Neural cell (in vitro differentiated cells): ENCODE data around the gene RAI1.

Source experiments
- CTCF ChIP-seq: fragments of 450-650 bp; IDR thresholded peaks from 2 replicates; pipeline ENCODE4 v1.5.1; 2014; ENCODE audit warnings: antibody characterized with exemption, mild to moderate bottlenecking, moderate library complexity; ENCODE audit not compliant: poor library complexity, severe bottlenecking
- EP300 ChIP-seq: fragments of 450-650 bp; conservative IDR thresholded peaks from 2 replicates; pipeline ENCODE4 v1.6.1; 2014; ENCODE audit warnings: antibody characterized with exemption, mild to moderate bottlenecking, moderate library complexity; ENCODE audit not compliant: poor library complexity, severe bottlenecking
- EZH2 ChIP-seq: fragments of 200-600, 300-800 bp; shearing (Covaris generic), sonication (generic); IDR thresholded peaks from 2 replicates; pipeline ENCODE4 v1.6.1; 2014; ENCODE audit warnings: antibody characterized with exemption, low read length, borderline replicate concordance, mild to moderate bottlenecking; ENCODE audit not compliant: insufficient read depth, poor library complexity, severe bottlenecking
- MXI1 ChIP-seq: fragments of 450-650 bp; conservative IDR thresholded peaks from 2 replicates; pipeline ENCODE4 v1.6.1; 2014; ENCODE audit warnings: antibody characterized with exemption, mild to moderate bottlenecking; ENCODE audit not compliant: poor library complexity, severe bottlenecking
- POLR2AphosphoS5 ChIP-seq: IDR thresholded peaks from 2 replicates; pipeline ENCODE4 v1.6.1; 2012
- RAD21 ChIP-seq: fragments of 450-650 bp; conservative IDR thresholded peaks from 2 replicates; pipeline ENCODE4 v1.6.1; 2014; ENCODE audit warnings: antibody characterized with exemption, mild to moderate bottlenecking, moderate library complexity
- TF ChIP-seq, protein P1 (sequence below): IDR thresholded peaks from 2 replicates; pipeline ENCODE4 v1.6.1; 2012; ENCODE audit warnings: borderline replicate concordance

- TF ChIP-seq EZH2 (no peak), CTCF (no peak), EP300 (no peak), POLR2AphosphoS5 (no peak), MXI1 (no peak), RAD21 (no peak)
- TF ChIP-seq, protein P1, sequence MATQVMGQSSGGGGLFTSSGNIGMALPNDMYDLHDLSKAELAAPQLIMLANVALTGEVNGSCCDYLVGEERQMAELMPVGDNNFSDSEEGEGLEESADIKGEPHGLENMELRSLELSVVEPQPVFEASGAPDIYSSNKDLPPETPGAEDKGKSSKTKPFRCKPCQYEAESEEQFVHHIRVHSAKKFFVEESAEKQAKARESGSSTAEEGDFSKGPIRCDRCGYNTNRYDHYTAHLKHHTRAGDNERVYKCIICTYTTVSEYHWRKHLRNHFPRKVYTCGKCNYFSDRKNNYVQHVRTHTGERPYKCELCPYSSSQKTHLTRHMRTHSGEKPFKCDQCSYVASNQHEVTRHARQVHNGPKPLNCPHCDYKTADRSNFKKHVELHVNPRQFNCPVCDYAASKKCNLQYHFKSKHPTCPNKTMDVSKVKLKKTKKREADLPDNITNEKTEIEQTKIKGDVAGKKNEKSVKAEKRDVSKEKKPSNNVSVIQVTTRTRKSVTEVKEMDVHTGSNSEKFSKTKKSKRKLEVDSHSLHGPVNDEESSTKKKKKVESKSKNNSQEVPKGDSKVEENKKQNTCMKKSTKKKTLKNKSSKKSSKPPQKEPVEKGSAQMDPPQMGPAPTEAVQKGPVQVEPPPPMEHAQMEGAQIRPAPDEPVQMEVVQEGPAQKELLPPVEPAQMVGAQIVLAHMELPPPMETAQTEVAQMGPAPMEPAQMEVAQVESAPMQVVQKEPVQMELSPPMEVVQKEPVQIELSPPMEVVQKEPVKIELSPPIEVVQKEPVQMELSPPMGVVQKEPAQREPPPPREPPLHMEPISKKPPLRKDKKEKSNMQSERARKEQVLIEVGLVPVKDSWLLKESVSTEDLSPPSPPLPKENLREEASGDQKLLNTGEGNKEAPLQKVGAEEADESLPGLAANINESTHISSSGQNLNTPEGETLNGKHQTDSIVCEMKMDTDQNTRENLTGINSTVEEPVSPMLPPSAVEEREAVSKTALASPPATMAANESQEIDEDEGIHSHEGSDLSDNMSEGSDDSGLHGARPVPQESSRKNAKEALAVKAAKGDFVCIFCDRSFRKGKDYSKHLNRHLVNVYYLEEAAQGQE: no peak
Measured at GRCh38 chr17:17832032-17832363, 150.7 kb downstream of the RAI1 start.
